ENCODE results near the gene DAZAP1.

The DAZAP1 gene

DNA sequence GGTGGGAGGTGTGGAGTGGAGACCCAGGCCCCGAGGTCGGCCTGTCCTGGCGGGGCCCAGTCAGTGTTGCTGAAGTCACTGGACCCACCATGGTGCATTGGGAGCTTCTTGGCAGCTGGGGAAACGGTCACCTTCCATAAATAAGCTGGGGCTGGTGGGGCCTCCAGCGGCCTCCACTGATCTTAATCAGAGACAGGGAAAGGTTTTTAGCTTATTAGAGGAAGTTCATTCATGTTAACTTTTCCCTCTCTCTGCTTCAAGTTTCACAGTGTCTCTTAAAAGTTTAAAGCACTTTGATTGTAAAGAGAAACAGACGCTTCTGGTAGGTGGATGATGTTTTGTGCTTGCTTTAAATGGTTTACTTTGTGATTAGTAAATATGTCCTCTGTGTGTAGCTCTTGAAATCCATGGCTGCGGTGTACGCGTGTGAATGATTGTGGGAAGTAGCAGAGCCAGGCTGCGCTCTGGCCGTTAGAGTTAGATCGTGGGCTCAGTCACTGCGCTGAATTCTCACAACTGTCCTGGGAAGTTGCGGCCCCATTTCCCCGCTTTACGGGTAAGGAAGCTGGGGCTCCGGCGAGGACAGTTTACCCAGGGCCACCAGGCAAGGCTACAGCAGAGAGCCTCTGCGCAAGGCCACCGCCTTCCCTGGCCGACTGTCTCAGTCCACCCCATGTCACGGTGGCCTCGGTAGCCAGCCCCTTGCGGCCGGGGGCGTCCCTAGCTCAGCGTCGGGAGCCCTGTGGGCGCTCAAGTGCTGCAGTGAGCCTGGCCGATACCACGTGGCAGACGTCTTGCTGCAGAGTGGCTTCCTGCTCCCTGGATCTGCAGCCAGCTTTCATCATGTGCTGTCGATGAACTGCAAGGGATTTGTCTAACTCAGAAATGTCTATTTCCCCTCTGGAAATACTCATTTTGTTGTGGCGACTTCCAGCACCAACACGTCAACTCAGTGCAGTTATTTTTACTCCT is 40.2 kb upstream of the DAZAP1 start:
- Histone ChIP-seq H3K36me3 (replicated peaks in 1 of 2; ENCODE audit: control insufficient read depth in 2 of 2, insufficient read depth in 2 of 2, low read length in 2 of 2) (peaks cover 69 to 91% of the 10 kb centered on the region in 2 donors), H3K27ac (replicated peaks; ENCODE audit: low read length) (no peak overlapping the region), H4K8ac (ENCODE audit: low read depth, low read length) (peak overlapping the region; percentile 19), H3K4me3 (ENCODE audit: low read length in 2 of 2) (no peak overlapping the region), H4K91ac (ENCODE audit: low read depth, low read length, poor library complexity) (no peak overlapping the region), H2BK120ac (ENCODE audit: low read depth, low read length) (no peak overlapping the region), H2AFZ (ENCODE audit: low read length) (no peak overlapping the region), H3K4ac (ENCODE audit: low read length) (no peak overlapping the region), H3K4me2 (ENCODE audit: insufficient read depth, low read length, poor library complexity, severe bottlenecking) (no peak overlapping the region), H3K23ac (ENCODE audit: low read depth, low read length, poor library complexity) (peak overlapping the region; percentile 80), H3K27me3 (ENCODE audit: control insufficient read depth in 3 of 3, insufficient read depth in 3 of 3, low read depth in 1 of 3, low read length in 3 of 3) (no peaks in the 10 kb centered on the region), H3K14ac (ENCODE audit: low read length) (no peak overlapping the region), H2BK12ac (ENCODE audit: low read length) (no peak overlapping the region), H3K79me1 (ENCODE audit: low read depth, low read length) (peaks cover 16% of the 10 kb centered on the region), H3K9ac (ENCODE audit: low read depth, low read length, poor library complexity) (no peak overlapping the region), H2BK15ac (ENCODE audit: low read length) (no peak overlapping the region), H3K18ac (ENCODE audit: low read length) (no peak overlapping the region), H3K9me3 (replicated peaks in 1 of 2; ENCODE audit: control insufficient read depth in 2 of 2, insufficient read depth in 1 of 2, low read depth in 1 of 2, low read length in 2 of 2) (peaks cover 0 to 2% of the 10 kb centered on the region in 2 donors), H2AK5ac (ENCODE audit: low read depth, low read length) (no peak overlapping the region), H3K4me1 (ENCODE audit: control insufficient read depth in 2 of 2, insufficient read depth in 1 of 2, low read depth in 1 of 2, low read length in 2 of 2) (peaks cover 5 to 6% of the 10 kb centered on the region in 2 donors), H2BK5ac (ENCODE audit: low read length) (no peak overlapping the region)
- no peak for DNase-seq (ENCODE audit: low spot score)
- no CpG with 5 or more reads among the region's 35 CpGs for WGBS, 2 donors (ENCODE audit: extremely low coverage in 2 of 2, insufficient read length in 2 of 2, insufficient replicate concordance in 1 of 2)

DNA sequence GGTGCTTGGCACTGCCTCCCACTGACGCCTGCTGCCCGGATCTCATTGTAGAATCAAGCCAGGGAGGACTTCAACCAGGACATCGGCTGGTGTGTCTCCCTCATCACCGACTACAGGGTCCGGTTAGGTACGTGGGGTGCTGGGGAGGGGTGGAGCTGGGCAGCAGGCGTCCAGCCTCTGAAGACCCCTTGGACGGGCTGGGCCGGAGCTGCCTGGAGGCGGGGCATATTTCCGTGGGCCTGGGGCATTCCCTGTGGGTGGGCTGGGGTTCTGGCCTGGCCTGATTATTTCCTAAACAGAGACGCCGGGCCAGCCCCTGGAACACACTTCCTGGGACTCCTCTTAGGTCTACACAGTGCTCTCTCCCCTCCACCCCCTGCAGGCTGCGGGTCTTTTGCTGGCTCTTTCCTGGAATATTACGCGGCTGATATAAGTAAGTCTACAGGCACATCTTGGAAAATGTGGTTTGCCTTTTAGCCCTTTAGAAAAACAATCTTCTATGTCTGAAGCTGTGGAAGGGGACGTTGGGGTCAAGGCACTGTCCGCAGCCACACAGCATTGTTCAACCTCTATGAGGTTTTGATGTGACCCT is 38.1 kb upstream of the DAZAP1 start:
- H3K4me3 ChIP-seq (ENCODE audit: low read length in 2 of 2), result no peak overlapping the region
- H3K27ac ChIP-seq (replicated peaks; ENCODE audit: low read length), result no peak overlapping the region
- WGBS, 2 donors (ENCODE audit: extremely low coverage in 2 of 2, insufficient read length in 2 of 2, insufficient replicate concordance in 1 of 2), result no CpG with 5 or more reads among the region's 18 CpGs
- no peak overlapping the region for H2BK15ac ChIP-seq (ENCODE audit: low read length)
- H3K4me1 ChIP-seq (ENCODE audit: control insufficient read depth in 2 of 2, insufficient read depth in 1 of 2, low read depth in 1 of 2, low read length in 2 of 2), result peaks cover 3 to 5% of the 10 kb centered on the region in 2 donors
- no peak overlapping the region for H3K4me2 ChIP-seq (ENCODE audit: insufficient read depth, low read length, poor library complexity, severe bottlenecking)
- peaks cover 11% of the 10 kb centered on the region for H3K79me1 ChIP-seq (ENCODE audit: low read depth, low read length)
- H4K8ac ChIP-seq (ENCODE audit: low read depth, low read length), result no peak overlapping the region
- H2AFZ ChIP-seq (ENCODE audit: low read length), result no peak overlapping the region
- no peak overlapping the region for H2AK5ac ChIP-seq (ENCODE audit: low read depth, low read length)
- H3K9ac ChIP-seq (ENCODE audit: low read depth, low read length, poor library complexity), result no peak overlapping the region
- no peak overlapping the region for H3K23ac ChIP-seq (ENCODE audit: low read depth, low read length, poor library complexity)
- H3K27me3 ChIP-seq (ENCODE audit: control insufficient read depth in 3 of 3, insufficient read depth in 3 of 3, low read depth in 1 of 3, low read length in 3 of 3), result no peaks in the 10 kb centered on the region
- H4K91ac ChIP-seq (ENCODE audit: low read depth, low read length, poor library complexity), result no peak overlapping the region
- peak overlapping the region; percentile 46 for H3K18ac ChIP-seq (ENCODE audit: low read length)
- DNase-seq (ENCODE audit: low spot score), result no peak
- no peak overlapping the region for H3K4ac ChIP-seq (ENCODE audit: low read length)
- no peak overlapping the region for H2BK5ac ChIP-seq (ENCODE audit: low read length)
- no peak overlapping the region for H2BK120ac ChIP-seq (ENCODE audit: low read depth, low read length)
- H3K14ac ChIP-seq (ENCODE audit: low read length), result no peak overlapping the region
- H2BK12ac ChIP-seq (ENCODE audit: low read length), result peak overlapping the region; percentile 30
- peaks cover 65 to 91% of the 10 kb centered on the region in 2 donors for H3K36me3 ChIP-seq (replicated peaks in 1 of 2; ENCODE audit: control insufficient read depth in 2 of 2, insufficient read depth in 2 of 2, low read length in 2 of 2)
- H3K9me3 ChIP-seq (replicated peaks in 1 of 2; ENCODE audit: control insufficient read depth in 2 of 2, insufficient read depth in 1 of 2, low read depth in 1 of 2, low read length in 2 of 2), result peaks cover 0 to 2% of the 10 kb centered on the region in 2 donors

DNA sequence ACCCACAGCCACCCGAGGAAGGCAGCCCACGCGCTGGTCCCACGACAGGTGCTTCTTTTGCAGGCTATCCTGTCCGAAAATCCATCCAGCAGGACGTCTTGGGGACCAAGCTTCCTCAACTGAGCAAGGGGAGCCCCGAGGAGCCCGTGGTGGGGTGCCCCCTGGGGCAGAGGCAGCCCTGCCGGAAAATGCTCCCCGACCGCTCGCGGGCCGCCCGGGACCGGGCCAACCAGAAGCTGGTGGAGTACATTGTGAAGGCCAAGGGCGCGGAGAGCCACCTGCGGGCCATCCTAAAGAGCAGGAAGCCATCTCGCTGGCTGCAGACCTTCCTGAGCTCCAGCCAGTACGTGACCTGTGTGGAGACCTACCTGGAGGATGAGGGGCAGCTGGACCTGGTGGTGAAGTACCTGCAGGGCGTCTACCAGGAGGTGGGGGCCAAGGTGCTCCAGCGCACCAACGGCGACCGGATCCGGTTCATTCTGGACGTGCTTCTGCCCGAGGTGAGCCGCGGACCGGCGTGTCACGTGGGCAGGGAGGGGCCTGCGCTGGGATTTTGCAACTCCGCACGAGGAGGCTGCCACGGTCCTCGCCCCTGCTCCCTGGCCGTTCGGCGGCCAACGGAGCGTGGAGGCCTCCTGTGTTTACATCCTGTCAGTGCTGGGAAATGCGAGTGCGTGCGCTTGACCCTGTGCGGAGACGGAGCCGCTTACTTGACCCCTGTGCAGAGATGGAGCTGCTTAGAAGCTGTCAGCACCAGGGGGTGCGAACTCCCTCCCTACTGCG is 36.6 kb upstream of the DAZAP1 start:
- H3K9ac ChIP-seq (ENCODE audit: low read depth, low read length, poor library complexity), result peak overlapping the region; percentile 21
- peaks cover 0 to 2% of the 10 kb centered on the region in 2 donors for H3K9me3 ChIP-seq (replicated peaks in 1 of 2; ENCODE audit: control insufficient read depth in 2 of 2, insufficient read depth in 1 of 2, low read depth in 1 of 2, low read length in 2 of 2)
- no peak for DNase-seq (ENCODE audit: low spot score)
- H3K4ac ChIP-seq (ENCODE audit: low read length), result no peak overlapping the region
- no peak overlapping the region for H3K14ac ChIP-seq (ENCODE audit: low read length)
- H3K18ac ChIP-seq (ENCODE audit: low read length), result no peak overlapping the region
- H2BK120ac ChIP-seq (ENCODE audit: low read depth, low read length), result peak overlapping the region; percentile 81
- H2AFZ ChIP-seq (ENCODE audit: low read length), result no peak overlapping the region
- H2BK5ac ChIP-seq (ENCODE audit: low read length), result peak overlapping the region; percentile 53
- no peak overlapping the region for H2AK5ac ChIP-seq (ENCODE audit: low read depth, low read length)
- H3K27ac ChIP-seq (replicated peaks; ENCODE audit: low read length), result no peak overlapping the region
- no peak overlapping the region for H4K91ac ChIP-seq (ENCODE audit: low read depth, low read length, poor library complexity)
- H2BK15ac ChIP-seq (ENCODE audit: low read length), result no peak overlapping the region
- WGBS, 2 donors (ENCODE audit: extremely low coverage in 2 of 2, insufficient read length in 2 of 2, insufficient replicate concordance in 1 of 2), result no CpG with 5 or more reads among the region's 52 CpGs
- H3K79me1 ChIP-seq (ENCODE audit: low read depth, low read length), result peaks cover 11% of the 10 kb centered on the region
- H3K23ac ChIP-seq (ENCODE audit: low read depth, low read length, poor library complexity), result peak overlapping the region; percentile 25
- no peak overlapping the region for H4K8ac ChIP-seq (ENCODE audit: low read depth, low read length)
- H3K36me3 ChIP-seq (replicated peaks in 1 of 2; ENCODE audit: control insufficient read depth in 2 of 2, insufficient read depth in 2 of 2, low read length in 2 of 2), result peaks cover 60 to 88% of the 10 kb centered on the region in 2 donors
- H2BK12ac ChIP-seq (ENCODE audit: low read length), result no peak overlapping the region
- no peak overlapping the region for H3K4me3 ChIP-seq (ENCODE audit: low read length in 2 of 2)
- no peak overlapping the region for H3K4me2 ChIP-seq (ENCODE audit: insufficient read depth, low read length, poor library complexity, severe bottlenecking)
- H3K27me3 ChIP-seq (ENCODE audit: control insufficient read depth in 3 of 3, insufficient read depth in 3 of 3, low read depth in 1 of 3, low read length in 3 of 3), result no peaks in the 10 kb centered on the region
- peaks cover 0 to 5% of the 10 kb centered on the region in 2 donors for H3K4me1 ChIP-seq (ENCODE audit: control insufficient read depth in 2 of 2, insufficient read depth in 1 of 2, low read depth in 1 of 2, low read length in 2 of 2)
